Subcutaneous adipose tissue (tissue), 4 donors: ENCODE results near the gene LRRC1. TPM values are rescaled to one million over a fixed set of nuclear protein-coding genes. Genes with fewer than 3 reads are reported as not detected.

Experiments used
- CTCF ChIP-seq: fragments of 450-650 bp; IDR thresholded peaks from one replicate; pipeline ENCODE4 v1.5.1; 2016; ENCODE audit warnings: low read depth, mild to moderate bottlenecking, control low read depth, antibody characterized with exemption, moderate library complexity
- total RNA-seq, 4 donors: library from RNA; depleted of rRNA; stranded (reverse); fragments of >200 nt; gene quantifications; one replicate each; pipeline ENCODE4 v1.1.0, GENCODE V29; 2016

LRRC1 gene
- total RNA-seq = 10 to 100 TPM; 10.5 to 28.3 (median 18.0) TPM

- TF ChIP-seq CTCF = no peak
These were observed at the start of gene LRRC1 for GRCh38 chr6:53794720-53795339. Gene LRRC1, plus strand, starts transcription at chr6:53795005. Its CDS starts 252 bp downstream, at chr6:53795257.

- TF ChIP-seq CTCF = no peak
These were observed 48.2 kb upstream of the LRRC1 start for GRCh38 chr6:53746442-53747103.

GRCh38 chr6:53750052-53750650 lies 44.7 kb upstream of the LRRC1 start:
- TF ChIP-seq CTCF = no peak

GRCh38 chr6:53751417-53751816 lies 43.4 kb upstream of the LRRC1 start:
- no peak for TF ChIP-seq CTCF

DNA sequence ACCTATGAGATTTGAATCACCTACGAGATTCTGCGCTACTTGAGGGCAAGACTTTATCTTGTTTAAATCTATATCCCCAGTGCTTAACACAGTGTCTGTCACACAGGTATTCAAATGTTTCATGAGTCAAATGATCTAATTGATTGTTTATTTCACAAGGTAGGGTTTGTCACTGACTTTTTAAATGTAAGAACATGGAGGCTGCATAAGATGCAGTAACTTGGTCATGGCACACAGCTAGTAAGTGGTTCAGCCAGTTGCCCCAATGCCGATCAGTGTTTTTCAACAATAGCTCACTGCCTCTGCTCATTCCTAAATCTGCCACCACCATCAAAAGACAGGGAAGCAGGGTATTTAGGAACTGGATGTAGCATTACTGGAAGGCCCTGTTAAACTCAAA lies 42.4 kb upstream of the LRRC1 start:
- no peak for TF ChIP-seq CTCF

- TF ChIP-seq CTCF = no peak
These were observed 41.9 kb upstream of the LRRC1 start for GRCh38 chr6:53752856-53753255.

DNA sequence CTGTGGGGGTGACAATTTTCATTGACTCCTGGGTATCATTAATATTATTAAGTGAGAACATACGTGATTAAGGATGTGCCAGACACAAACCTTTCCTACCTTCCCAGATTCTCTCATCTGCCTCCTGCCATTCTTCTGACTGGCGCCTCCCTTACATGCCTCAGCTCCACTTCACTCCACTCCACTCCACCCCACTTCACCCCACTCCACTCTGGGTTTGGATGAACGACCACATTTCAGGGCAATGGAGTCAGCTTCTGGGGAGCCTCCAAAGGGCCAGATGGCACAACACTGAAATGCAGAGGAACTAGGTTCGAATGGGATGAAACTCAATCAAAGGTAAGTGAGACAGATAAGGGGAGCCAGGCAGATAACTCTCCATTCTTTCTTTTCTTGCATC lies 40.5 kb upstream of the LRRC1 start:
- TF ChIP-seq CTCF = no peak
